ENCODE measurements around the gene RPL9.
"Not testable (repeated sequence)": the region's sequence is repeated elsewhere in the genome, so short reads cannot be mapped to it uniquely, and the experiment has no call there.

RPL9 gene

DNA sequence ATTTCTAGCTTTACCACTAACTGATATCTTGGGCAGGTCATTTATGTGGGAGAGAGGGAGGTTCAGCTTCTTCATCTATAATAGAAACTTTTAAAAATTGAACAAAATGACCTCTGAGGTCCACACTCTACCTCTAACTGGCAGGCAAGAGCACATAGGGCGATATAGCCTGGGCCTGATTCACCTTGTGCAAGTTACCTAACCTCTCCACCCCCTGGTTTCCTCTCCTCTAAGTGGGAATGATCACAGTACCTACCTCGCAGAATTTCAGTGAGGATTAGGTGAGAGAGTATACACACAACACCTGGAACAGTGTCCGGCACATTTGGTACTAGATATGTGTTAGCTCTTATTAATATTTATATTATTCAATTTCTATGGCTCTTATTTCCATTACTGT, 36.5 kb downstream of the RPL9 start:
- no peak for DNase-seq

DNA sequence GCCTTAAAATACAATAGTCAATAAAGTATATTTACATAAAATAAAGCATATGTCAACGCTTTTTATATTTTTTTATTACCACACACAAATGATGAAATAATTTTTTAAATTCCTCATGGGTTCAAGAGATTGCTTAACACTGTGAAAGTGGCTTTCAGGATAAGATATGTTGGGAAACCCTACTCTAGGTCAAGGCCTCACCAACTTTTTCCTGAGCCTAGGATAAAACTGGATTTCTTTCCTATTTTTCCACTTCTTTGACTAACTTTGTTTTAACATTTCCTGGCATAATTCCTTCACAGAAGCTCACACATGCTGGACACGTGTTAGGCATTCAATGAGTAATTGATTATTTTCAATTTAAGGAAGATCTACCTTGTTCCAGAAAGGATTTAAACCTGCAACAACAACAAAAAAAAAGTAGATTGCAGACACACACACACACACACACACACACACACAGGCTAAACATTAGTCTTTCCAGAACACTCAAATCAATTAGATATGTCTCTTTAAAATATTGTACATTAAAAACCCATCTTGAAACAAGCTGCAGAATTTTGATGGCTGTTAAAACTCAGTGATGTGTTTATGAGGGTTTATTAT, 42.9 kb downstream of the RPL9 start:
- no peak for DNase-seq

DNA sequence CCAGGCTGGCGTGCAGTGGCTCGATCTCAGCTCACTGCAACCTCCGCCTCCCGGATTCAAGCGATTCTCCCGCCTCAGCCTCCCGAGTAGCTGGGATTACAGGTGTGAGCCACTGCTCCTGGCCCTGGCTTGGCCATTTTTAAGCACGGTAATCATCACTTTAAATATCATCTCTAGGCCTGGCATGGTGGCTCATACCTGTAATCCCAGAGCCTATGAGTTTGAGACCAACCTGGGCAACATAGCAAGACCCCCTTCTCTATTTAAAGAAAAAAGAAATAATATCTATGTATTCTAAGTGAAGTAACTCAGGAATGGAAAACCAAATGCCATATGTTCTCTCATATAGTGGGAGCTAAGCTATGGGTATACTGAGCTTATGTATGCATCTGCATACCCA, 47.2 kb downstream of the RPL9 start:
- not testable (repeated sequence) for DNase-seq

DNA sequence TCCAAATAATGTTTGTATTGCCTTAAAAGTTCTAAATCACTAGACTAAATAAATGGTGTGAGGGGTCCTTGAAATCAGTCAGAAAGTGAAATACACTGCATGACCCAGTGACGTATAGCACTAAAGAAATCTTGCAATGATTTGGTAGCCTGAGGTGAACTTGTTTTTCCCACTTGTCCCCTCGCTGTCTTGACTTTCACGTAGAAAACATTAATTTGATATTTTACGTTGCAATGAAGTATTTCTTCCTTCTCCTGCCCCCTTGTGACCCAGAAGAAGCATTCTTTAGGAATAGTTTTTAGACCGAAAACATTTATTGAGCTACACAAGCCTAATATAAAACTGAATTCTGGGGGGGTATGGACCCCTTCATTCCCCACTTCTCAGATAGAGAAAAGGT, 48.3 kb downstream of the RPL9 start:
- no peak for DNase-seq

DNA sequence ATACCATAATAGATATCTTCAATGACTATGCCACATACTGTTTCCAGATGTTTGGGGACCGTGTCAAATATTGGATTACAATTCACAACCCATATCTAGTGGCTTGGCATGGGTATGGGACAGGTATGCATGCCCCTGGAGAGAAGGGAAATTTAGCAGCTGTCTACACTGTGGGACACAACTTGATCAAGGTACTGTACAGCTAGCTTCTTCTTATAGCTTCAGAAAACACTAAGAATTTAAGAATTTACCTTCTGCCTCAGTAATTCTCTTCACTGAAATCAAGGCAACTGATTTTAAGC, 51.2 kb downstream of the RPL9 start:
- no peak for DNase-seq

DNA sequence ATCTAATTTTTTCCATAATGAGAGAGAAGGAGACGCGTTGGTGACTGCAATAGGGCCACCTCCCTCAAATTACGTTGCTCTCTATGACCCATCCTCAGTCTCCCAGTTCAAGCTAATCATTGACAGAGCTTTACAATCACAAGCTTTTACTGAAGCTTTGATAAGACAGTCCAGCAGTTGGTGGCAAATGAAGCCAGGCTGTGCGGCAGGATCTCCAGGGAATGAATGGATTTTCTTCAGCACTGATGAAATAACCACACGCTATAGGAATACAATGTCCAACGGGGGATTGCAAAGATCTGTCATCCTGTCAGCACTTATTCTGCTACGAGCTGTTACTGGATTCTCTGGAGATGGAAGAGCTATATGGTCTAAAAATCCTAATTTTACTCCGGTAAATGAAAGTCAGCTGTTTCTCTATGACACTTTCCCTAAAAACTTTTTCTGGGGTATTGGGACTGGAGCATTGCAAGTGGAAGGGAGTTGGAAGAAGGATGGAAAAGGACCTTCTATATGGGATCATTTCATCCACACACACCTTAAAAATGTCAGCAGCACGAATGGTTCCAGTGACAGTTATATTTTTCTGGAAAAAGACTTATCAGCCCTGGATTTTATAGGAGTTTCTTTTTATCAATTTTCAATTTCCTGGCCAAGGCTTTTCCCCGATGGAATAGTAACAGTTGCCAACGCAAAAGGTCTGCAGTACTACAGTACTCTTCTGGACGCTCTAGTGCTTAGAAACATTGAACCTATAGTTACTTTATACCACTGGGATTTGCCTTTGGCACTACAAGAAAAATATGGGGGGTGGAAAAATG, 51.7 kb downstream of the RPL9 start, which contains the start of gene KLB:
Gene KLB (plus strand): TSS at position 168 of the 821 bp plus-strand sequence. CDS start 20 bp downstream, at position 188.
- no peak for DNase-seq

Data from suppressor macrophage treated with lipopolysaccharide for 1 hour (primary cell).